ENCODE data around the gene PPIP5K1.

Gene PPIP5K1

GRCh38 chr15:43488790-43489189 is 101.2 kb downstream of the PPIP5K1 start:
- no peak overlapping the region for H3K4me3 ChIP-seq (ENCODE audit: control insufficient read depth, low read depth, low read length)
- TF ChIP-seq CTCF (conservative IDR thresholded peaks at IDR 0.05; ENCODE audit: control insufficient read depth, insufficient read depth, low read depth, low read length): no peak
- DNase-seq (ENCODE audit: low read depth): no peak

GRCh38 chr15:43487271-43487895 is 102.6 kb downstream of the PPIP5K1 start:
- no peak overlapping the region for H3K4me3 ChIP-seq (ENCODE audit: control insufficient read depth, low read depth, low read length)
- no peak for DNase-seq (ENCODE audit: low read depth)
- no peak for TF ChIP-seq CTCF (conservative IDR thresholded peaks at IDR 0.05; ENCODE audit: control insufficient read depth, insufficient read depth, low read depth, low read length)

GRCh38 chr15:43484455-43484854 is 105.6 kb downstream of the PPIP5K1 start:
- TF ChIP-seq CTCF (conservative IDR thresholded peaks at IDR 0.05; ENCODE audit: control insufficient read depth, insufficient read depth, low read depth, low read length): no peak
- no peak for DNase-seq (ENCODE audit: low read depth)
- H3K4me3 ChIP-seq (ENCODE audit: control insufficient read depth, low read depth, low read length): no peak overlapping the region
